Measurements from ENCODE around the gene PMF1. TPM values are rescaled to one million over a fixed set of nuclear protein-coding genes. Genes with fewer than 3 reads are reported as not detected.
"Not testable (repeated sequence)": the region's sequence is repeated elsewhere in the genome, so short reads cannot be mapped to it uniquely, and the experiment has no call there.

Gene PMF1, protein sequence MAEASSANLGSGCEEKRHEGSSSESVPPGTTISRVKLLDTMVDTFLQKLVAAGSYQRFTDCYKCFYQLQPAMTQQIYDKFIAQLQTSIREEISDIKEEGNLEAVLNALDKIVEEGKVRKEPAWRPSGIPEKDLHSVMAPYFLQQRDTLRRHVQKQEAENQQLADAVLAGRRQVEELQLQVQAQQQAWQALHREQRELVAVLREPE
- total RNA-seq, result 26.5 TPM

DNA sequence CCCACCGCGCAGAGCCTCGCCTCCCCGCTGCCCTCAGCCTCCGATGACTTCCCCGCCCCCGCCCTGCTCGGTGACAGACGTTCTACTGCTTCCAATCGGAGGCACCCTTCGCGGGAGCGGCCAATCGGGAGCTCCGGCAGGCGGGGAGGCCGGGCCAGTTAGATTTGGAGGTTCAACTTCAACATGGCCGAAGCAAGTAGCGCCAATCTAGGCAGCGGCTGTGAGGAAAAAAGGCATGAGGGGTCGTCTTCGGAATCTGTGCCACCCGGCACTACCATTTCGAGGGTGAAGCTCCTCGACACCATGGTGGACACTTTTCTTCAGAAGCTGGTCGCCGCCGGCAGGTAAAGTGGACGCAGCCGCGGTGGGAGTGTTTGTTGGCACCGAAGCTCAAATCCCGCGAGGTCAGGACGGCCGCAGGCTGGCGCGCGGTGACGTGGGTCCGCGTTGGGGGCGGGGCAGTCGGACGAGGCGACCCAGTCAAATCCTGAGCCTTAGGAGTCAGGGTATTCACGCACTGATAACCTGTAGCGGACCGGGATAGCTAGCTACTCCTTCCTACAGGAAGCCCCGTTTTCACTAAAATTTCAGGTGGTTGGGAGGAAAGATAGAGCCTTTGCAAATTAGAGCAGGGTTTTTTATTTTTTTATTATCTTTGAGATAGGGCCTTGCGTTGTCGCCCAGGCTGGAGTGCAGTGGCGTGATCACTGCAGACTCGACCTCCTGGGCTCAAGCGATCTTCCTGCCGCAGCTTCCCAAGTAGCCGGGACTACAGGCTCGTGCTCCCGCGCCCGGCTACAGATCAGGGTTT, at the start of gene PMF1:
Gene PMF1, plus strand, starts transcription at position 175 of the 811 bp plus-strand sequence. Its CDS starts 9 bp downstream, at position 184.
- FAIRE-seq (no peak), DNase-seq (ENCODE audit: low spot score in 2 of 2) (peak; percentile 93 to 98)

DNA sequence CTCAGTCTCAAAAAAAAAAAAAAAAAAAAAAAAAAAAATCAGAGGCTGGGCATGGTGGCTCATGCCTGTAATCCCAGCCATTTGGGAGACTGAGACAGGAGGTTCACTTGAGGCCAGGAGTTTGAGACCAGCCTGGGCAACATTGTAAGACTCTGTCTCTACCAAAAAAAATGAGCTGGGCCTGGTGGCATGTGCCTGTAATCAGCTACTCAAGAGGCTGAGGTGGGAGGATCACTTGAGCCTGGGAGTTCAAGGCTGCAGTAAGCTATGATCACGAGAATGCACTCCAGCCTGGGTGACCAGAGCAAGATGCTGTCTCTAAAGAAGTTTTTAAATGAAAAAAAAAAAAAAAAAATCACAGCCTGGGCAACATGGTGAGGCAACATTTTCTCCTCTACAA, 49.1 kb upstream of the PMF1 start:
- DNase-seq (ENCODE audit: low spot score in 2 of 2), result no peak
- no peak for FAIRE-seq

DNA sequence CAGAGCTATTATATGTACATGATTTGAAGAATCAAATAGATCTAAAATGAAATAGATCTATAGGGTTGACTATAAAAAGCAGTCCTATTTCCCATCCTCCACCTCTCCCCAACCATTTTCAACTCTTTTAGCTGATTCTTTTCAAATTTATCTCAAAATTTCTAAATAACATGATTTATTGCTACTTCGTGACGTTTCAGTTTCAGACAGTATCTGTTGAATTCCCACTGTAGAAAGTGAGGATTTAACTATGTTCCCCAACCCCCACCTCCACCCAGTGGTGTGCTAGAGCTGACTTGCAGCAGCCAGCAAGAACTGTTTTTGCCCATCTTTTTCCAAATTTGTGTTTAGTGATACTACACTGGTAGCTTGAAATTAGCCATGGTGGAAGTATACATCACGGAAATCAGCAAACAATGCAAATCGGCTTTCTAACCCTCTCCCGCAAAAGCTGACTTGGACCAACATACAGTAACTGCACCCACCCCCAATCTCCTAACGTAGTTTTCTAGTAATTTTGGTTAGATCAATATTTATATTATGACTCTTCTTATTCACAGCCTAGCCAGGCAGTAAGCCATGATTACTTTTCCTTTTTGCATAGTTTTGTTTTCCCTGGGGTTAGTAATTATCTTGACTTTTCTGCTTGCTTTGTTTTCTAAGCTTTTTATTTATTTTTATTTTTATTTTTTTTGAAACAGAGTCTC, 48.5 kb upstream of the PMF1 start:
- peak in 1 of 2 donors; percentile 0 for DNase-seq (ENCODE audit: low spot score in 2 of 2)
- no peak for FAIRE-seq

DNA sequence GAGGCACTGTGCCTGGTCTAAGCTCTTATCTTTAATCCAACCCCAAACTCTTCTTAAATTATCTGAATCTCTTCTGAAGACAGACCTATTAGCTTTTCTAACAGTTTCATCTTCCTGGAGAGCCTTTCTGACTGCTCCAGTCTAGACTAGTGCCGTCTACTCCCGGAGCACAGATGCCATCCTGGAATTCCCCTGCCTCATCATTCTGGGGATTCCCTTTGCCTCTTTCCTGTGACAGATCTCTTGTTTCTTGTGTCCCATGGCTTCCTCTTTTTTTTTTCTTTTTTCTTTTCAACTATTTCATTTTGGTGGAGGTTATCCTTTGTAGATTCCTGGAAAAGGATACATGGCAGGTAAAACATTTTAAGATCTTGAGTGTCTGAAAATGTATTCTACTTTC, 47.7 kb upstream of the PMF1 start:
- DNase-seq (ENCODE audit: low spot score in 2 of 2) (peak in 1 of 2 donors; percentile 0), FAIRE-seq (no peak)

DNA sequence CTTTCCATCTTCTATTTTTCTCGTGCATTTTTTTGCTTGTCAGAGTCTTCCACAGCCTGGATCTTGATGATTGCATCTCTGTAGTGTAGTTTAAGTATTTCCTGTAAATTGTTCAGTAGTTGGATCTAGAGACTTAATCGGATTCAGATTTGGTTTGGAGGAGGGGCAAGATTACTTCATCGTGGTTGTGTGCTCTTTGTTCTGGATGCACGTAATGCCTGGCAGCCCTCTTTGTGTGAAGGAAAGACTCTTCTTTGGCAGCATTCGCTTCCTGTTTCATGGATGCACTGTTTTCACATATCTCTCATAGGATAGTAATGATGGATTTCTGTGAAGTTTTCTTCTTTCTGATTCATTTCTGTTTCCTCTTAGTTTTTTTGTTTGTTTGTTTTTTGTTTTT, 45.3 kb upstream of the PMF1 start:
- FAIRE-seq, result no peak

DNA sequence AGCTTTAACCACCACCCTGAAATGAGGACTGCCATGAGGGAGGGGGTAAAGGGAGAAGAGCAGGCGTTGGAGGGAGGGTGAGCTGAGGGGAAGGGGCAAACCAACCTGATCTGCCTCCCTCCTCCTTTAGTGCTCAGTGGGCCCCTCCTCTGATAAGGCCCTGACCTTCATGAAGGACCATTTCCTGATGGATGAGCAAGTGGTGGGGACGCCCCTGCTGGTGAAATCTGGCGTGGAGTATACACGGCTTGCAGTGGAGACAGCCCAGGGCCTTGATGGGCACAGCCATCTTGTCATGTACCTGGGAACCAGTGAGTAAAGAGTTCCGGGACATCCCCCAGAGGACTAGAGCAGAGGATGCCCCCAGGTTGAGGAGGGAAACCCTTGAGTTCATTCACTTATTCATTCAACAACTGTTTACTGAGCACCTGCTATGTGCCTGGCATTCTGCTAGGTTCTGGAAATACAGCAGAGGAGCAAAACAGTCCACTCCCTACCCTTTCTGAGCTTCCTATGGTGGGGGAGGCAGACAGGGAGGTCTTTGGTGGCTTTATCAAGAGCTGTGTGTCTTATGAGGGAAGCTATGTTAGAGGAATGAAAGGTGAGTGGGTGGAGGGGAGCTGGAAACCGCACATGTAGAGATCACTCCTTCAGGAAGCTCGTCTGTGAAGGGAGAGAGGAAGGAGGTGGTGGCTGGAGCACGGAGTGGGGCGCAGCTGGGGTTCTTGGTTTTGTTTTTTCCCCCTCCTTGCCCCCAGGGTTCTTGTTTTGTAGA, 39.9 kb upstream of the PMF1 start:
- DNase-seq (ENCODE audit: low spot score in 2 of 2) (peak in 1 of 2 donors; percentile 3), FAIRE-seq (no peak)

More for the DNA sequence above, 45.3 kb upstream of the PMF1 start:
- peak; percentile 0 to 3 for DNase-seq (ENCODE audit: low spot score in 2 of 2)

DNA sequence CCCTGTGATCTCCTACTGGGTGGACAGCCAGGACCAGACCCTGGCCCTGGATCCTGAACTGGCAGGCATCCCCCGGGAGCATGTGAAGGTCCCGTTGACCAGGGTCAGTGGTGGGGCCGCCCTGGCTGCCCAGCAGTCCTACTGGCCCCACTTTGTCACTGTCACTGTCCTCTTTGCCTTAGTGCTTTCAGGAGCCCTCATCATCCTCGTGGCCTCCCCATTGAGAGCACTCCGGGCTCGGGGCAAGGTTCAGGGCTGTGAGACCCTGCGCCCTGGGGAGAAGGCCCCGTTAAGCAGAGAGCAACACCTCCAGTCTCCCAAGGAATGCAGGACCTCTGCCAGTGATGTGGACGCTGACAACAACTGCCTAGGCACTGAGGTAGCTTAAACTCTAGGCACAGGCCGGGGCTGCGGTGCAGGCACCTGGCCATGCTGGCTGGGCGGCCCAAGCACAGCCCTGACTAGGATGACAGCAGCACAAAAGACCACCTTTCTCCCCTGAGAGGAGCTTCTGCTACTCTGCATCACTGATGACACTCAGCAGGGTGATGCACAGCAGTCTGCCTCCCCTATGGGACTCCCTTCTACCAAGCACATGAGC, 36.1 kb upstream of the PMF1 start:
- FAIRE-seq (no peak), DNase-seq (ENCODE audit: low spot score in 2 of 2) (no peak)

DNA sequence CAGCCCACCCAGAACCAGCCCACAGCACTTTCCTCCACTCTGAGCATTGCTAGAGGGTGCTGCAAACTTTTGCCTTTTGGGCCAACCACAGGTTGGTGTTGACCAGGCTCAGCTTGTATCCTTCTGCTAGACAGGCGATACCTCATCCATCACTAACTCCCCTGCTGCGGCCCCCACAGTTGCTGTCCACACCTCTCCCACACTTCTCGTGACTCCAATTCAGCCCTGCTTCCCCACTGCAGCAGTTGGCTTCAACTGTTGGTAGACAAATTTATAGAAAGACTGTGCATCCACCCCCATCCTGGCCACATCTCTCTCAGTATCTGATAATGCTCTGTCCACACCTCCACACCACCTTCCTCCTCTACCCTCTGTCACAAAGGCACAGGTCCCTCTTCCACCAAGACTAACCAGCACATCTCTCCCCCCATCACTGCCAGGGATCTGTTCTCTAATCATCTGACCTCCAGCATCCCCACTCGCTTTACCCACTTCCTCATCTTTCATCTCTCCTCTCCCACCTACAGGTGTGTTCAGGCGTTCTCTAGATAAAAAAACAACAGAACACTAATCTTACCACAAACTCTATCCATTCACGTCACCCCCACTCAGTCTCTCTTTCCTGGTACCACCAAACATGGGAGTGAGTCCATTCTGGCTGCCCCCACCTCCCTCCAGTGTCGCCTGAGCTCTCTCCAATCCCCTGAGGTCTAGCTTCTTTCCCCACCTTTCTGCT, 34.7 kb upstream of the PMF1 start:
- DNase-seq (ENCODE audit: low spot score in 2 of 2) (peak in 1 of 2 donors; percentile 17), FAIRE-seq (no peak)

DNA sequence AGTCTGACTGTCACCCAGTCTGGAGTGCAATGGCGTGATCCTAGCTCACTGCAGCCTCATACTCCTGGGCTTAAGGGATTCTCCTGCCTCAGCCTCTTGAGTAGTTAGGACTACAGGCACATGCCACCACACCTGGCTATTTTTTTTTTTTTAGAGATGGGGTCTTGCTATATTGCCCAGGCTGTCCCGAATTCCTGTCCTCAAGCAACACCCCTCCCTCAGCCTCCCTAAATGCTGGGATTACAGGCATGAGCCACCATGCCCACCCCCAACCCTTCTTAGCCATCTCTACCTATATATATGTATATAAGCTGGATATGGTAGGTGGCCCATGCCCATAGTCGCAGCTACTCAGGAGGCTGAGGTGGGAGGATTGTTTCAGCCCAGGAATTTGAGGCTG, 32.3 kb upstream of the PMF1 start:
- FAIRE-seq, result no peak
- DNase-seq (ENCODE audit: low spot score in 2 of 2), result no peak

DNA sequence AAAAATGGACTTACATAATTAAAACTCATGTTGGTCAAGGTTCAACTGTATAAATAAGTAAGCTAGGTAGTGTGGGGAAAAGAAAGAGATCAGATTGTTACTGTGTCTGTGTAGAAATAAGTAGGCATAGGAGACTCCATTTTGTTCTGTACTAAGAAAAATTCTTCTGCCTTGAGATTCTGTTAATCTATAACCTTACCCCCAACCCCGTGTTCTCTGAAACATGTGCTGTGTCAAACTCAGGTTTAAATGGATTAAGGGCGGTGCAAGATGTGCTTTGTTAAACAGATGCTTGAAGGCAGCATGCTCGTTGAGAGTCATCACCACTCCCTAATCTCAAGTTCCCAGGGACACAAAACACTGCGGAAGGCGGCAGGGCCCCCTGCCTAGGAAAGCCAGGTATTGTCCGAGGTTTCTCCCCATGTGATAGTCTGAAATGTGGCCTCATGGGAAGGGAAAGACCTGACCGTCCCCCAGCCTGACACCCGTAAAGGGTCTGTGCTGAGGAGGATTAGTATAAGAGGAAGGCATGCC, 31.3 kb upstream of the PMF1 start:
- FAIRE-seq; DNase-seq (ENCODE audit: low spot score in 2 of 2): not testable (repeated sequence)

DNA sequence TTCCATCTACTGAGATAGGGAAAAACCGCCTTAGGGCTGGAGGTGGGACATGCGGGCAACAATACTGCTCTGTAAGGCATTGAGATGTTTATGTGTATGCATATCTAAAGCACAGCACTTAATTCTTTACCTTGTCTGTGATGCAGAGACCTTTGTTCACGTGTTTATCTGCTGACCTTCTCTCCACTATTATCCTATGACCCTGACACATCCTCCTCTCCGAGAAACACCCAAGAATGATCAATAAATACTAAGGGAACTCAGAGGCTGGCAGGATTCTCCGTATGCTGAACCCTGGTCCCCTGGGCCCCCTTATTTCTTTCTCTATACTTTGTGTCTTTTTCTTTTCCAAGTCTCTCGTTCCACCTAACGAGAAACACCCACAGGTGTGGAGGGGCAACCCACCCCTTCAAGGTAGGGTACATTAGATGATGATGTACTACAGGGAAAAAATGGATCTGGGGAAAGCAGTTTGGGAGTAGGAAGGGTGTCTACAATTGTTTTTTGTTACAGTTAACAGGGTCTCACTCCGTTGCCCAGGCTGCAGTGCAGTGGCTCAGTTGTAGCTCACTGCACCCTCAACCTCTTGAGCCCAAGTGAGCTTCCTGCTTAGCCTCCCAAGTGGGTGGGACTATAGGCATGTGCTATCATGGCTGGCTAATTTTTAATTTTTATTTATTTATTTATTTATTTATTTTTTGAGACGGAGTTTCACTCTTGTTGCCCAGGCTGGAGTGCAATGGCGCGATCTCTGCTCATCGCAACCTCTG, 30.6 kb upstream of the PMF1 start:
- FAIRE-seq; DNase-seq (ENCODE audit: low spot score in 2 of 2): not testable (repeated sequence)

DNA sequence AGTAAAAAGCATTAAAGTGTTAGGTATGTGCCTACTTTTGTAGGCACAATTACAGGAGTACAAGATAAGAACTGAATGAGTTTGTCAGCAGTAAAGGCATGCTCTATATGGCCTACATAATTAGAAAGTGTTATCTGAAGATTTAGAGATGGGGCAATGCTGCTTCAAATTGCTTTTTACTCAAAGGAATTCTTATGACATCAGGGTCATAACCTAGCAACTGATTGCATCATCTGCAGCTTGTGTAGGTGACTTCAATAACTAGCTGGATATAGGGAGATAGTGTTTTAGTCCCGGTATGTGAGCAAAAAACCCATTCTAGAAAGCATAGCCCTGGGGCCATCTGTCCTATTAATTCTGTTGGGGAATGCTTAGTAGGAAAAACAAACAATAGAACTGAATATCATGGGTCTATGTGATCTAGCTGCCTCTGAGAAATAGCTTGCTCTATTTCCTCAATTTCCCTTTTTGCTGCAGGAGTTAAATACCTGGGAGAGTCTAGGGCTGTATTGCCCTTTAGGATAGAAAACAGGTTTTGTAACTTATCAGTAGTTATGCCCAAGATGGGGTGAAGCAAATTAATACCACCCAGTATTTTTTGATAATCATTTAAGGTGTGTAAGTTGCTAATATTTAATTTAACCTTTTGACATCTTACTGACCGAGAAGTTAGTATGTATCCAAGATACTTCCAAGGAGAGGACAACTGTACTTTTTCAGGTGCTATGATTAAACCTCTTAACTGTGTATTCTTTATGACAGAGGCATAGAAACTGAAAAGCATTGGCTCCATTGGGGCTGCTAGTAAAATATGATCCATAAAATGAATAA, 26.2 kb upstream of the PMF1 start:
- DNase-seq (ENCODE audit: low spot score in 2 of 2); FAIRE-seq: not testable (repeated sequence)

DNA sequence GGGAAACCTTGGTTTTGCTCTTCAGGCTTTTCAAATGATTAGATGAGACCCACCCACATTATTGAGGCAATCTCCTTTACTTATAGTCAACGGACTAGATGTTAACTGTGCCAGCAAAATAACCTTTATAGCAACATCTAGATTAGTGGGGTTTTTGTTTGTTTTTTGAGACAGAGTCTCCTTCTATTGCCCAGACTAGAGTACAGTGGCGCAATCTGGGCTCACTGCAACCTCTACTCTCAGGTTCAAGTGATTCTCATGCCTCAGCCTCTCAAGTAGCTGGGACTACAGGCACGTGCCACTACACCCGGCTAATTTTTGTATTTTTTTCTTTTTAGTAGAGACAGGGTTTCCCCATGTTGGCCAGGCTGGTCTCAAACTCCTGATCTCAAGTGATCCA, 22.5 kb upstream of the PMF1 start:
- FAIRE-seq; DNase-seq (ENCODE audit: low spot score in 2 of 2): not testable (repeated sequence)

DNA sequence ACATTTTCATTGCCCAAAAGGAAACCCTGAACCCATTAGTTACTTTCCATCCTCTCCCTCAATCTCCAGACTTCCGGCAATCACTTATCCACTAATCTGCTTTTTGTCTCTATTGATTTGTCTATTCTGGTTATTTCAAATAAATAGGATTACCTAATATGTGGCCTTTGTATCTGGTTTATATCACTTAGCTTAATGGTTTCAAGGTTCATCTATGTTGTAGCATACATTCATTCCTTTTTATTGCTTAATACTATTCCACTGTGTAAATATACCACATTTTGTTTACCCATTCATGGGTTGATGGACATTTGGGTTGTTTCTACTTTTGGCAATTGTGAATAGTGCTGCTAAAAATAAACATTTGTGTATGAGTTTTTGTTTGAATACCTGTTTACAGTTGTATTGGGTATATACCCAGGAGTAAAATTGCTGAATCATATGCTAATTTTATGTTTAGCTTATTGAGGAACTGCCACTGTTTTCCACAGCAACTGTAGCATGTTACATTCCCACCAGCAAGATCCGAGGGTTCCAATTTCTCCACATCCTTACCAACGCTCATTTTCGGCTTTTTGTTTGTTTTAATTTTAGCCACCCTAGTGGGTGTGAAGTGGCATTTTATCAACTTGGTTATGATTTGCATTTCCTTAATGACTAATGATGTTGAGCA, 21.4 kb upstream of the PMF1 start:
- DNase-seq (ENCODE audit: low spot score in 2 of 2) (no peak), FAIRE-seq (no peak)

DNA sequence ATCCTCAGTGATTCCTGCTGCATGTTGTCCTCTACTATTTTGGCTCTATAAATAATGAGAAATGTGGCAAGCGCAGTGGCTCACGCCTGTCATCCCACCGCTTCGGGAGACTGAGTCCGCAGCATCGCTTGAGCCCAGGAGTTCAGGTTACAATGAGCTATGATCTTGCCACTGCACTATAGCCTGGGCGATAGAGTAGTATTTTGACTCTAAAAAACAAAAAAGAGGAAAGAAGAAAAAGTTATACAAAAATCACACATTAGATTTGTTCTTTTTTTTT, 19.7 kb upstream of the PMF1 start:
- FAIRE-seq (no peak), DNase-seq (ENCODE audit: low spot score in 2 of 2) (no peak)

DNA sequence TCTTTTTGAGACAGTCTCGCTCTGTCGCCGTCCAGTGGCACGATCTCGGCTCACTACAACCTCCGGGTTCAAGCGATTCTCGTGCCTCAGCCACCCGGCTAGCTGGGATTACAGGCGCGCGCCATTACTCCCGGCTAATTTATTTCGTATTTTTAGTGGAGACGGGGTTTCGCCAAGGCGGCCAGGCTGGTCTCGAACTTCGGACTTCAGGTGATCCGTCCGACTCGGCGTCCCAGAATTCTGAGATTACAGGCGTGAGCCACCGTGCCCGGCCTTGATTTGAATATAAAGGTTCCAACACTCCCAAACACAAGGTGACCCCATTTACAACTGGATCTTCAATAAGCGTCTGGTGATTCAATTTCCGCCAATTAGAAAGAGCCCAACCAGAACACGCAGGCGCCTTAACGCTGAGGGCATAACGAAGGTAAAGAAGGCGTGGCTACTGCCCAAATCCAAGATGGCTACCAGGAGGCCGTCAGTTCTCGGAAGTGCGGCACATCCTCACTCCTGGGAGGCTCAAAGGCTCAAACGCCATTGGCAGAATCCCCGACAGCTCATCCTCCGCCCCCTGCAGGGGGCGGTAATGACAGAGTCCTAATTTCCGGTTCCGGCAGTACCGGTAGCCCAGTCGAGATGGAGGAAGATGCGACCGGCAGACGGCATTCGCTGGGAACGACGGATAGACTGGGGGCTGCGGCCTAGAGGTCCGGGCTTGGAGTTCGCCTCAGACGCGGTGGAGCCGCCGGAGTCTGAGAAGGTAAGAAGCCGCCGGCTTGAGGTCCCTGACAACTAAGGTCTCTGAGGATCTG, 19.1 kb upstream of the PMF1 start, which contains the start of gene SLC25A44:
Gene SLC25A44, plus strand, starts transcription at position 617 of the 812 bp plus-strand sequence. CDS start 5,744 bp downstream, outside the sequence.
- FAIRE-seq (peak; percentile 96), DNase-seq (ENCODE audit: low spot score in 2 of 2) (peak; percentile 78 to 90)
